GM23248 (cell line): ENCODE data around the gene ADCY2. TPM values are rescaled to one million over a fixed set of nuclear protein-coding genes. Genes with fewer than 3 reads are reported as not detected.

Source experiments
- DNase-seq: peaks from one replicate; pipeline ENCODE4 v3.0.0-alpha.2; 2015
- H2AFZ ChIP-seq: fragments of 200-600 bp; sonication (generic); 2 replicates; pipeline ENCODE4 v1.6.1; 2016; ENCODE audit warnings: antibody characterized with exemption
- H3F3A ChIP-seq: fragments of 200-600 bp; sonication (generic); 2 replicates; pipeline ENCODE4 v1.6.1; 2016; ENCODE audit warnings: mild to moderate bottlenecking, antibody characterized with exemption, mixed run types; ENCODE audit not compliant: insufficient read depth
- H3K27ac ChIP-seq: fragments of 200-600 bp; sonication (generic); 2 replicates; pipeline ENCODE4 v1.5.1; 2016; ENCODE audit warnings: mild to moderate bottlenecking
- H3K27me3 ChIP-seq: fragments of 200-600 bp; sonication (generic); replicated peaks from 2 replicates; pipeline ENCODE4 v1.6.1; 2016; ENCODE audit warnings: mild to moderate bottlenecking; ENCODE audit not compliant: insufficient read depth
- H3K36me3 ChIP-seq: fragments of 200-600 bp; sonication (generic); 2 replicates; pipeline ENCODE4 v1.6.1; 2016; ENCODE audit warnings: low read depth, mild to moderate bottlenecking
- H3K4me1 ChIP-seq: fragments of 200-600 bp; sonication (generic); 2 replicates; pipeline ENCODE4 v1.6.1; 2016; ENCODE audit warnings: mild to moderate bottlenecking; ENCODE audit not compliant: insufficient read depth
- H3K4me2 ChIP-seq: fragments of 200-600 bp; sonication (generic); one replicate; pipeline ENCODE4 v1.6.1; 2016; ENCODE audit warnings: mild to moderate bottlenecking; ENCODE audit not compliant: unreplicated experiment
- H3K4me3 ChIP-seq: fragments of 200-600 bp; sonication (generic); 2 replicates; pipeline ENCODE4 v1.5.1; 2016; ENCODE audit warnings: mild to moderate bottlenecking
- H3K79me2 ChIP-seq: fragments of 200-600 bp; sonication (generic); 2 replicates; pipeline ENCODE4 v1.6.1; 2016; ENCODE audit warnings: mild to moderate bottlenecking; ENCODE audit not compliant: insufficient read depth
- H3K9ac ChIP-seq: fragments of 200-600 bp; sonication (generic); 2 replicates; pipeline ENCODE4 v1.6.1; 2016; ENCODE audit warnings: mild to moderate bottlenecking
- H3K9me2 ChIP-seq: fragments of 200-600 bp; sonication (generic); 2 replicates; pipeline ENCODE4 v1.6.1; 2016; ENCODE audit warnings: mixed run types, mild to moderate bottlenecking, moderate library complexity; ENCODE audit not compliant: insufficient read depth
- H3K9me3 ChIP-seq: fragments of 200-600 bp; sonication (generic); one replicate; pipeline ENCODE4 v1.6.1; 2017; ENCODE audit warnings: low read depth
- H4K20me1 ChIP-seq: fragments of 200-600 bp; sonication (generic); 2 replicates; pipeline ENCODE4 v1.6.0; 2016; ENCODE audit not compliant: insufficient read depth
- EZH2 ChIP-seq: fragments of 200-600 bp; sonication (generic); IDR thresholded peaks from 2 replicates; pipeline ENCODE4 v1.6.1; 2018; ENCODE audit warnings: antibody characterized with exemption, mild to moderate bottlenecking; ENCODE audit not compliant: insufficient read depth, poor library complexity, severe bottlenecking
- EZH2phosphoT487 ChIP-seq: fragments of 200-600 bp; sonication (generic); IDR thresholded peaks from 2 replicates; pipeline ENCODE4 v1.6.1; 2018; ENCODE audit warnings: antibody characterized with exemption, moderate library complexity, mild to moderate bottlenecking, low read depth; ENCODE audit not compliant: insufficient read depth
- WGBS, 2 experiments: methylation state at CpG; one replicate each; pipeline ENCODE4 v1.1.6; 2015 to 2017; ENCODE audit warnings: low lambda C conversion rate in 2 of 2, low coverage in 1 of 2; ENCODE audit errors: missing lambda C conversion rate in 2 of 2; 5-methylcytosine and 5-hydroxymethylcytosine counted together
- in situ Hi-C: fragments of 300-500 bp; cut with MboI; formaldehyde crosslinking; loops from 2 replicates; pipeline ENCODE4 v1.15.0; 2020
- polyA plus RNA-seq: library from polyadenylated mRNA; unstranded; fragments of >200 nt; fragmentation: Nextera tagmentation; extraction: Ambion mirVana; gene quantifications from 2 replicates; pipeline ENCODE4 v1.2.1, GENCODE V29; 2016
- total RNA-seq: library from RNA; depleted of rRNA; stranded (reverse); fragments of >200 nt; shearing (Covaris generic); gene quantifications from 2 replicates; pipeline ENCODE4 v1.2.3, GENCODE V29; 2014

The ADCY2 gene
- total and polyA plus RNA-seq, 2 experiments from 2014 or later: 0.11 TPM; not detected in 1

GRCh38 chr5:7789567-7789966 lies 393.6 kb downstream of the ADCY2 start:
- Histone ChIP-seq H2AFZ (no peak overlapping the region), H3K4me3 (no peak overlapping the region), H3K36me3 (no peaks in the 10 kb centered on the region), H3K9me2 (no peaks in the 10 kb centered on the region), H3F3A (no peaks in the 10 kb centered on the region), H3K27me3 (no peaks in the 10 kb centered on the region), H3K9me3 (no peaks in the 10 kb centered on the region), H3K9ac (no peak overlapping the region), H3K79me2 (no peaks in the 10 kb centered on the region), H4K20me1 (no peaks in the 10 kb centered on the region), H3K4me1 (no peaks in the 10 kb centered on the region), H3K27ac (no peak overlapping the region), H3K4me2 (no peak overlapping the region)
- in situ Hi-C loops: no loop called here
- WGBS, 2 experiments: 91 to 94% methylated on average over 7 of the region's 7 CpGs
- DNase-seq: no peak
- no peak for TF ChIP-seq EZH2
- TF ChIP-seq EZH2phosphoT487: no peak

DNA sequence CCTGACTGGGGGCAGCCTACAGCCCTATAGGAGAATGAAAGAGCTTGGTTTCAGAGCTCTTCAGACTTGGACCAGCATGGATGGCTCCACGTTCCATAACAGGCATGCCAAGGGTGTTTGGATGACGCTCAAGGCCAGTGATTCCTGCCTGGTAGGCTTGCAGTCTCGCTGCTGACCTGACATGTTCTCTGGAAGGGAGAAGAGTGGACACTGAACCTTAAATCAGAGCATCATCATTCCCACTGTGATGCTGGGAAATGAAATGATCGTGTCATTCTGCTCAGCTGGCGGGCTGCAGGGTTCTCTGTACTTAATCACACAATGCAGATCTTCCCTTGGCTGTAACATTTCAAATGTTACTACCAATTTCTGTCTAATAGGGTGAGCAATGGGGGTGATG lies 398.0 kb downstream of the ADCY2 start:
- H3K9me3 ChIP-seq: no peaks in the 10 kb centered on the region
- H2AFZ ChIP-seq: no peak overlapping the region
- no peak overlapping the region for H3K4me3 ChIP-seq
- no peak overlapping the region for H3K9ac ChIP-seq
- H3F3A ChIP-seq: no peaks in the 10 kb centered on the region
- no peaks in the 10 kb centered on the region for H3K36me3 ChIP-seq
- no peak overlapping the region for H3K4me2 ChIP-seq
- no peaks in the 10 kb centered on the region for H3K9me2 ChIP-seq
- TF ChIP-seq EZH2 (no peak), EZH2phosphoT487 (no peak)
- no peak for DNase-seq
- in situ Hi-C loops: no loop called here
- no peaks in the 10 kb centered on the region; the same call in 1 of the 2 replicates for H3K27me3 ChIP-seq
- no peaks in the 10 kb centered on the region for H4K20me1 ChIP-seq
- 23 to 27% methylated on average over 5 of the region's 5 CpGs for WGBS, 2 experiments
- no peak overlapping the region for H3K27ac ChIP-seq
- H3K79me2 ChIP-seq: no peaks in the 10 kb centered on the region
- H3K4me1 ChIP-seq: no peaks in the 10 kb centered on the region

DNA sequence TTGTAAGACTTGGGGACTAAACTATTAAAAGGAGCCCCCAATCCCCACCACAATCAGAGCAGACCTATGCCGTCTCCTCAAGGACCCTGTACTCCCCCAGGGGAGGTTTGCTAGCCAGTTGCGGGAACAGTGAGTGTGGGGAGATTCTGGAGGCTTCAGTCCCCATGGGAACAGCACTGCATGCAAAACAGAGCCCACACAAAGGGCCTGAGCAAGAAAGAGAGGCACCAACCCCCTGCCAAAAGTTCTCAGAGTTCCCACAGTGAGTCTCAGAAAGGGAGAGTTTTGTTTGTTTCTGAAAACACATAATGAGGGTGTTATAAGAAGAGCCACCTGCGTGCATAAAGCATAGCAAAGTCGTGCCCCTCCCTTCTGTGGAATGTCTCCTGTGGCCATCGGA lies 398.4 kb downstream of the ADCY2 start:
- no peak for DNase-seq
- Histone ChIP-seq H3F3A (no peaks in the 10 kb centered on the region), H3K36me3 (no peaks in the 10 kb centered on the region), H3K4me1 (no peaks in the 10 kb centered on the region), H3K9me2 (no peaks in the 10 kb centered on the region), H4K20me1 (no peaks in the 10 kb centered on the region), H3K9ac (no peak overlapping the region), H3K79me2 (no peaks in the 10 kb centered on the region), H3K27ac (no peak overlapping the region), H3K4me3 (no peak overlapping the region), H3K4me2 (no peak overlapping the region), H3K9me3 (no peaks in the 10 kb centered on the region), H2AFZ (no peak overlapping the region), H3K27me3 (no peaks in the 10 kb centered on the region; the same call in 1 of the 2 replicates)
- 29 to 34% methylated on average over 5 of the region's 5 CpGs for WGBS, 2 experiments
- in situ Hi-C loops: no loop called here
- no peak for TF ChIP-seq EZH2phosphoT487
- no peak for TF ChIP-seq EZH2

- Histone ChIP-seq H3K9me3 (no peaks in the 10 kb centered on the region), H4K20me1 (no peaks in the 10 kb centered on the region), H3K79me2 (no peaks in the 10 kb centered on the region), H3K4me2 (no peak overlapping the region), H3K4me3 (no peak overlapping the region), H3K36me3 (no peaks in the 10 kb centered on the region), H2AFZ (no peak overlapping the region), H3K4me1 (no peaks in the 10 kb centered on the region), H3F3A (no peaks in the 10 kb centered on the region), H3K27me3 (no peaks in the 10 kb centered on the region; the same call in 1 of the 2 replicates), H3K9ac (no peak overlapping the region), H3K27ac (no peak overlapping the region), H3K9me2 (no peaks in the 10 kb centered on the region)
- in situ Hi-C loops: no loop called here
- DNase-seq: no peak
- TF ChIP-seq EZH2phosphoT487: no peak
- no peak for TF ChIP-seq EZH2
- WGBS, 2 experiments: 41 to 47% methylated on average over 1 of the region's 1 CpG
These were observed 398.9 kb downstream of the ADCY2 start for GRCh38 chr5:7794823-7795222.

- Histone ChIP-seq H4K20me1 (no peaks in the 10 kb centered on the region), H3K9ac (no peak overlapping the region), H3K9me2 (no peaks in the 10 kb centered on the region), H3K9me3 (no peaks in the 10 kb centered on the region), H2AFZ (no peak overlapping the region), H3K4me3 (no peak overlapping the region), H3K27ac (no peak overlapping the region), H3F3A (no peaks in the 10 kb centered on the region), H3K4me2 (no peak overlapping the region), H3K27me3 (no peaks in the 10 kb centered on the region; the same call in 1 of the 2 replicates), H3K4me1 (no peaks in the 10 kb centered on the region), H3K79me2 (no peaks in the 10 kb centered on the region), H3K36me3 (no peaks in the 10 kb centered on the region)
- 21 to 31% methylated on average over 2 to 3 of the region's 3 CpGs for WGBS, 2 experiments
- DNase-seq: no peak
- TF ChIP-seq EZH2: no peak
- no peak for TF ChIP-seq EZH2phosphoT487
- in situ Hi-C loops: no loop called here
These were observed 399.4 kb downstream of the ADCY2 start for GRCh38 chr5:7795306-7795705.
